AG04449 (cell line): ENCODE results near the gene BRD9.
"Not testable (repeated sequence)": the region's sequence is repeated elsewhere in the genome, so short reads cannot be mapped to it uniquely, and the experiment has no call there.

Source experiments
- CTCF ChIA-PET: fragments of 350-600 bp; formaldehyde crosslinking; extraction: SDS; loops from one replicate; lab custom pipeline; 2021; ENCODE audit warnings: antibody characterized with exemption; lab: Yijun Ruan, JAX
- POLR2A ChIA-PET: fragments of 400-600, 350-600 bp; formaldehyde crosslinking; extraction: SDS; loops from one replicate; lab custom pipeline; 2020; ENCODE audit warnings: antibody characterized with exemption, inconsistent platforms; lab: Yijun Ruan, JAX
- DNase-seq: peaks from one replicate; pipeline ENCODE4 v3.0.0-alpha.2; 2010; ENCODE audit warnings: low read depth, low spot score
- H3K4me3 ChIP-seq: 2 replicates; pipeline ENCODE4 v1.5.1; 2011; ENCODE audit warnings: low read depth, mild to moderate bottlenecking, control low read depth, low read length
- TF ChIP-seq, protein P1 (sequence below): IDR thresholded peaks from one replicate; pipeline ENCODE4 v1.5.1; 2011; ENCODE audit warnings: mild to moderate bottlenecking, moderate library complexity, low read length, control low read depth, inconsistent platforms; ENCODE audit not compliant: insufficient read depth; ENCODE audit errors: missing control alignments

BRD9 gene

GRCh38 chr5:920321-920720 lies 27.7 kb upstream of the BRD9 start:
- no peak for DNase-seq
- TF ChIP-seq, protein P1, sequence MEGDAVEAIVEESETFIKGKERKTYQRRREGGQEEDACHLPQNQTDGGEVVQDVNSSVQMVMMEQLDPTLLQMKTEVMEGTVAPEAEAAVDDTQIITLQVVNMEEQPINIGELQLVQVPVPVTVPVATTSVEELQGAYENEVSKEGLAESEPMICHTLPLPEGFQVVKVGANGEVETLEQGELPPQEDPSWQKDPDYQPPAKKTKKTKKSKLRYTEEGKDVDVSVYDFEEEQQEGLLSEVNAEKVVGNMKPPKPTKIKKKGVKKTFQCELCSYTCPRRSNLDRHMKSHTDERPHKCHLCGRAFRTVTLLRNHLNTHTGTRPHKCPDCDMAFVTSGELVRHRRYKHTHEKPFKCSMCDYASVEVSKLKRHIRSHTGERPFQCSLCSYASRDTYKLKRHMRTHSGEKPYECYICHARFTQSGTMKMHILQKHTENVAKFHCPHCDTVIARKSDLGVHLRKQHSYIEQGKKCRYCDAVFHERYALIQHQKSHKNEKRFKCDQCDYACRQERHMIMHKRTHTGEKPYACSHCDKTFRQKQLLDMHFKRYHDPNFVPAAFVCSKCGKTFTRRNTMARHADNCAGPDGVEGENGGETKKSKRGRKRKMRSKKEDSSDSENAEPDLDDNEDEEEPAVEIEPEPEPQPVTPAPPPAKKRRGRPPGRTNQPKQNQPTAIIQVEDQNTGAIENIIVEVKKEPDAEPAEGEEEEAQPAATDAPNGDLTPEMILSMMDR, result no peak
- H3K4me3 ChIP-seq, result no peak overlapping the region
- POLR2A ChIA-PET, result no interaction called here
- CTCF ChIA-PET, result interaction anchor here (1.0 to 9.4 kb wide), 6 partner anchors 9 to 253 kb away, joined by 3 to 52 read pairs (median 9); no protein-coding TSS in a partner anchor

- POLR2A ChIA-PET, result no interaction called here
- CTCF ChIA-PET, result interaction anchor here (1.0 to 9.4 kb wide), 6 partner anchors 10 to 254 kb away, joined by 3 to 52 read pairs (median 9); no protein-coding TSS in a partner anchor
- TF ChIP-seq, protein P1, result no peak
- no peak for DNase-seq
- no peak overlapping the region for H3K4me3 ChIP-seq
Observed at GRCh38 chr5:919356-920000, 26.9 kb upstream of the BRD9 start.

GRCh38 chr5:918717-919116 lies 26.1 kb upstream of the BRD9 start:
- CTCF ChIA-PET, result interaction anchor here (1.3 to 9.4 kb wide), 5 partner anchors 10 to 255 kb away, joined by 3 to 52 read pairs (median 10); no protein-coding TSS in a partner anchor
- POLR2A ChIA-PET, DNase-seq, H3K4me3 ChIP-seq: not testable (repeated sequence)

DNA sequence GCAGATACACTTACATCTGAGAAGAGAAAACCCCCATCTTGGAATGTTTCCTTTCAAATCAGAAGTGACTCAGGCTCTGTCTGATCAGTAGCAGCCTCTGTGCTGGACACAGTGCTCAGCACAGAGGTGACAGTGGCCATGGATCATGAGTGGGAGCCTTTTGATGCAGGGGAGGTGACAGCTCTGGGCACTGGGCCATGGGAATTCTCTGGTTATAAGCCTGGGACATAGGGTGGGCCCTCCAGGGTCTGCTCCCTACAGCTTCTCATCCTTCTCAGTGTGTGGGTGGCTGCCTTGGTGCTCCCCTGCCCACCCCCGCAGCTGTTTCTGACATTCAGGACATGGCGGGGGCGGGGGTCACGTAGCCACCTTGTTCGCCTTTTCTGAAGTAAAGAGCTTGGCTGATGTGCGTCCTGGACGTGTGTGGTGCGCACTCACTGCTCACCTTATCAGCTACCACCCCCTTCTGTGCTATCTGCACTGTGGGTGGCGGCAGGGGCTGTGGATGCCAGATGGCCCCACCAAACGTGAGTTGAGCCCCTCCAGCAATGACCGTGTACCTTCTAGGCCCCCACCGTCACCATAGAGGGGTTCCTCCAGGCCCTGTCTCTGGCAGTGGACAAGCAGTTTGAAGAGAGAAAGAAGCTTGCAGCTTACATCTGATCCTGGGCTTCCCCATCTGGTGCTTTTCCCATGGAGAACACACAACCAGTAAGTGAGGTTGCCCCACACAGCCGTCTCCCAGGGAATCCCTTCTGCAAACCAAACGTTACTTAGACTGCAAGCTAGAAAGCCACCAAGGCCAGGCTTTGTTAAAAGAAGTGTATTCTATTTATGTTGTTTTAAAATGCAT lies 24.1 kb upstream of the BRD9 start:
- CTCF ChIA-PET, result interaction anchor here (0.8 to 5.3 kb wide), 6 partner anchors 13 to 728 kb away, joined by 3 to 29 read pairs (median 3); no protein-coding TSS in a partner anchor
- H3K4me3 ChIP-seq, result no peak overlapping the region
- no peak for DNase-seq
- POLR2A ChIA-PET, result no interaction called here
- TF ChIP-seq, protein P1, result no peak

DNA sequence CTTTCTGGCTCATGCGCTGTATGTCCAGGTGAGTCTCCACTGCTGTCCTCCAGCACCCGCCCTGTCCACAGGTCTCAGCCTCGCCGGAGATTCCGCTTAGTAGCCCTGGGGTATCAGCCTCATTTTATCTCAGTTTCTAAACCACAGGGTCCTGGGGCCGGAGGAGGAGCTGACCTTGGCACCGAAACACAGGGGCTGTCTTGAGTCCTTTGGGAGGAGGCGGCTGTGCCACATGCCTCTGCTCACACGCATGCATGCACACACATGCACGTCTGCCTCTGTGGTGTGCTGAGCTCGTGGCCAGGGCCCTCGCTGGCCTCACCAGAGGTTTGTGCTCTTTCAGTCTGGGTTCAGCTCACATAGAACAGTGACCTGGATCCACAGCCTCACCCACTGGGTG lies 23.3 kb upstream of the BRD9 start:
- POLR2A ChIA-PET, result no interaction called here
- no peak overlapping the region for H3K4me3 ChIP-seq
- TF ChIP-seq, protein P1, result no peak
- no peak for DNase-seq
- CTCF ChIA-PET, result interaction anchor here (5.3 kb wide), 1 partner anchor 12 kb away, joined by 29 read pairs; no protein-coding TSS in a partner anchor

DNA sequence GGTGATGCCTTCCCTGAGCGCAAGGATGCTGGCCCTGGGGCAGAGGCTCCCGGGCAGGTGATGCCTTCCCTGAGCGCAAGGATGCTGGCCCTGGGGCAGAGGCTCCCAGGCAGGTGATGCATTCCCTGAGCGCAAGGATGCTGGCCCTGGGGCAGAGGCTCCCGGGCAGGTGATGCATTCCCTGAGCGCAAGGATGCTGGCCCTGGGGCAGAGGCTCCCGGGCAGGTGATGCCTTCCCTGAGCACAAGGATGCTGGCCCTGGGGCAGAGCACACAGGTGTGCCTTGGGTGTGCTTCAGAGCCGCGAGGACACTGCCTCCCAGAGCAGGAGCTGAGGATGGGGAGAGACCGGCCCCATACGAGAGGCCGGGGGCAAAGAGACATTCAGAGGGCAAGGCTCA lies 22.7 kb upstream of the BRD9 start:
- DNase-seq, CTCF ChIA-PET, H3K4me3 ChIP-seq, POLR2A ChIA-PET: not testable (repeated sequence)

DNA sequence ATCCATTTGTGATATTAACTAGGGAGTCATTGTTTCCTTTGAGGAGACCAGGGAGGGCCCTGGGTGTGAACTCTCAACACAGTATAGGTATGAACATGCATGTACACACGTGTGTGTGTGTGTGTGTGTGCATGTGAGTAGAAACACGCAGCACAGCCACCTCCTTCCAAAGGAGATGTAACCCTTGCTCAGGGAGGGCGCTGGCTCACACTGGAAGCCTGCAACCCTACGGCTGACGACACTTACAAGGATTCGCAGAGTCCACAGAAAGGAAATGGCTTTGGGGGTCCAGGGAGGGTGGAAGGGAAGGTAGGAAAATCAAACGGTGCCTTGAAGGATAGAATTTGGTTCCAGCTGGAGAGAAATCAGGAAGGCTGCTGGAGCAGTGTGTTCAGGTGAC lies 22.0 kb upstream of the BRD9 start:
- no peak for DNase-seq
- CTCF ChIA-PET, result interaction anchor here (1.4 to 4.4 kb wide), 3 partner anchors 8 to 17 kb away, joined by 3 to 23 read pairs (median 15); no protein-coding TSS in a partner anchor
- no peak overlapping the region for H3K4me3 ChIP-seq
- TF ChIP-seq, protein P1, result no peak
- POLR2A ChIA-PET, result no interaction called here
